Brain microvascular endothelial cell (primary cell): ENCODE data around the gene MARK3.
"Not testable (repeated sequence)": the region's sequence is repeated elsewhere in the genome, so short reads cannot be mapped to it uniquely, and the experiment has no call there.

Experiments used
- DNase-seq: peaks from one replicate; pipeline ENCODE4 v3.0.0-alpha.2; 2020
- H3K27ac ChIP-seq: fragments of 250-450 bp; sonication (Bioruptor Pico); 2 replicates; pipeline ENCODE4 v1.5.1; 2020; ENCODE audit warnings: mild to moderate bottlenecking, moderate library complexity
- H3K27me3 ChIP-seq: fragments of 250-450 bp; sonication (Bioruptor Pico); replicated peaks from 2 replicates; pipeline ENCODE4 v1.5.1; 2020; ENCODE audit warnings: mild to moderate bottlenecking
- H3K36me3 ChIP-seq: fragments of 250-450 bp; sonication (Bioruptor Pico); replicated peaks from 2 replicates; pipeline ENCODE4 v1.5.1; 2020; ENCODE audit warnings: mild to moderate bottlenecking
- H3K4me3 ChIP-seq: 2 replicates; pipeline ENCODE4 v1.5.1; 2011; ENCODE audit warnings: low read depth, mild to moderate bottlenecking, control low read depth, low read length, moderate library complexity
- CTCF ChIP-seq: IDR thresholded peaks from 2 replicates; pipeline ENCODE4 v1.5.1; 2011; ENCODE audit warnings: low read depth, mild to moderate bottlenecking, moderate library complexity, low read length, control low read depth, inconsistent platforms; ENCODE audit errors: missing control alignments
- in situ Hi-C: cut with HindIII; loops from 2 replicates; pipeline ENCODE4 v1.10.0; 2017; ENCODE audit warnings: low sequenced_read_pairs, low pct_ligation_motif_present

Gene MARK3

GRCh38 chr14:103521438-103521950, 136.3 kb downstream of the MARK3 start:
- TF ChIP-seq CTCF: no peak
- Histone ChIP-seq H3K27ac (no peak overlapping the region), H3K36me3 (no peaks in the 10 kb centered on the region), H3K4me3 (no peak overlapping the region), H3K27me3 (peaks cover 11% of the 10 kb centered on the region)
- in situ Hi-C loops: no loop called here
- no peak for DNase-seq

GRCh38 chr14:103521951-103522563, 136.8 kb downstream of the MARK3 start:
- Histone ChIP-seq H3K36me3 (no peaks in the 10 kb centered on the region), H3K4me3 (peak overlapping the region; percentile 27), H3K27me3 (peaks cover 11% of the 10 kb centered on the region), H3K27ac (no peak overlapping the region)
- TF ChIP-seq CTCF: no peak
- no peak for DNase-seq
- in situ Hi-C loops: no loop called here

DNA sequence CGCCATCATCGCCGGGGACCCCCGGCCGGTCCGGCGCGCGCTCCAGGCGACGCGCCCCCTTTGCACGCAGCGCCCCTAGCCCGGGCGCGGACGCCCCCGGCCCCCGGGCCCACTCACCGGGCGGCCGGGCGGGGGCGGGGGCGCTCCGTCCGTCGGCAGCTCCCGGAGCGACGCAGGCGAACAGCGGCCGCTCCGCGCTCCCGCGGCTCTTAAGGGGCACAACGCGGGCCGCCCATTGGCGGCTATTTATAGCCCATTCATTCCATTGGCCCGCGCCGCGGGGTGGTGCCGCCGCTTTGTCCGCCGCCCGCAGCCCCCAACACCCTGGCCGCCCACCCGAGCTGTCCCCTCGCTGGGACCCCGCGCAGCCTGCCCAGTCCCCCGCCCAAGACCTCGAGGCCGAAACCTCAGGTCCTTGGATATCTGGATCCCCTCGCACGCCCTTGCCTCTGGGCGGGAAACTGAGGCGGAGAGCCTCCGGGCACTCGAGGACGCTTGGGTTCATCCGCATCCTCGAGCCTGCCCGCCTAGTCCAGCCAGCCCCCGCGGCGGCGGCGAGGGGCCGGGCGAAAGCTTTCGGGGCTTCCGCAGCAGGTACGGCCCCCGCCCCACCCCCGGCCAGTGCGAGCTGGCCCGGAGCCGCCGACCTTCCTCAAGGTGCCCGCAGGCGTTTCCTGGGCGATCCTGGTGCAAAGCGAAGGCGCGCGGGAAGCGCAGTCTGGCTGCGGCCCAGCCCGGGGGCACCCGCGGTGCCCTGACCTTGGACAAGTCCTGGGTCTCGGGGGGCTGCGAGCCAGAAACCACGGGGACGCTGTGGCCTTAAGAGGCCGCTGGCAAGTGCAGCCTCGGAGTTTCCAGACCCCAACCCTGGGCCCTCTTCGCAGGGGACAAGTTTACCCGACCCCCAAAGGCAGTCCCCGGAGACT, 137.7 kb downstream of the MARK3 start, which contains the start of gene CKB:
TSS of gene CKB (minus strand) at position 182 of the 926 bp plus-strand sequence. CDS start 337 bp downstream, outside the sequence.
- in situ Hi-C loops: no loop called here
- Histone ChIP-seq H3K27me3 (peaks cover 11% of the 10 kb centered on the region), H3K27ac (no peak within 1 kb of the TSS), H3K4me3 (peak within 1 kb of the TSS; percentile 27), H3K36me3 (no peaks in the 10 kb centered on the region)
- DNase-seq: peak; percentile 22
- no peak for TF ChIP-seq CTCF

DNA sequence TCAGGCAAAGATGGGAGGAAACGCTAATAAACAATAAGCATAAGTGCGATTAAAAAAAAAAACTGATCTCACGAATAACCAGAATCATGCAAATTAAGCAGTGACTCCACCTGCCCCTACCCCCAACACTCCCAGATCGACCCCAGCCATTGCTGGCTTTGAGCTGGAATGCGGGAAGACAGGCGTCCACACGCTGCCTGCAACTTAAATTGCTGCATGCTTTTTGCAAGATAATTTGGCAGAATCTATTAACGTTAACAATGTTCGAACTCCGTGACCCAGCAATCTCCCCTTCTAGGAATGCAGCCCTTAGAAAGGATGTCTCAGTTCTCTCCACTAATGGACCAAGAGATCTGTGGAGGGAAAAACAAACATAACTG, 138.3 kb downstream of the MARK3 start:
- DNase-seq: no peak
- Histone ChIP-seq H3K27ac (no peak overlapping the region), H3K27me3 (peaks cover 11% of the 10 kb centered on the region), H3K4me3 (no peak overlapping the region), H3K36me3 (no peaks in the 10 kb centered on the region)
- in situ Hi-C loops: no loop called here
- TF ChIP-seq CTCF: no peak

DNA sequence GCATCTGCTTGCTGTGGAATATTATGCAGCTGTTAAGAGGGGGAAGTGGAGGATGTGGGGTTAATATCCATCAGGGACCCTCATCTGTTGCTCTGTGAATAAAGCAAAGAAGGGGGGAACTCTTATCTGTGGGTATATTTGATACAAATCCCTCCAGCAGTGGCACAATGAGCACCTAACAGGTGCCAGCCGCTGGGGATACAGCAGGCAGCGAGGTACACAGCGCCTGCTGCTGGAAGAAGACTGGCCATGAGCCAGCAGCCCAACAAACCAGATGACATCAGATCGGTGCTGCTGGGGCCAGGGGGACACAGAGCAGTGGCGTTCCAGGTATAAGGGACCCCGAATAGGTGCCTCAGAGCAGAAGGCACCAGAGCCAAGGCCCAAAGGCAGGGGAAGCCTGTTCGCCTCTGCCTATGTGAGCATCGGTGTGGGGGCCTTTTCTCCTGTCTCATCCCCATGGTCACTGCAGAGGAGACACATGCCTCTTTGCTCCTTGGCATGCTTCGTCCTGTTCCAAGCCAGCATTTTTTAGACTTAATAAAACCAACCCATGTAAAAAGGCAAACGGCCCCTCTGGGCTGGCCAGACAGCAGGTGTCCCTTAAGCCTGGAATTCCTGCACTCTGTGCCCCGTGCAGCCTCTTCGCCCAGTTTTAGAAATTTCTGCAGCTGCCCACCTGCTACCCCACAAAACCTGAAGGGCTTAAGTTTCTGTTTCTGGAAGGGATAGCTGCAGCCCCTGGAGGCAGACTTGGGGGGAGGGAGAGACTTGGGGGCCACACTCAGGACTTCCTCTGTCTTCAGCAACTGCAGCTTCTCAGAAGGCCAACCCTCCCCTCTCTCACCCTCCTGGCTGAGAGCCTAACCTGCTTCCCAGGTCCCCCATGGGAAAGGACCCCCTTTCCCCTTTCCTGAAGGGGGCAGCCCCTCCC, 139.1 kb downstream of the MARK3 start:
- peaks cover 11% of the 10 kb centered on the region for H3K27me3 ChIP-seq

DNA sequence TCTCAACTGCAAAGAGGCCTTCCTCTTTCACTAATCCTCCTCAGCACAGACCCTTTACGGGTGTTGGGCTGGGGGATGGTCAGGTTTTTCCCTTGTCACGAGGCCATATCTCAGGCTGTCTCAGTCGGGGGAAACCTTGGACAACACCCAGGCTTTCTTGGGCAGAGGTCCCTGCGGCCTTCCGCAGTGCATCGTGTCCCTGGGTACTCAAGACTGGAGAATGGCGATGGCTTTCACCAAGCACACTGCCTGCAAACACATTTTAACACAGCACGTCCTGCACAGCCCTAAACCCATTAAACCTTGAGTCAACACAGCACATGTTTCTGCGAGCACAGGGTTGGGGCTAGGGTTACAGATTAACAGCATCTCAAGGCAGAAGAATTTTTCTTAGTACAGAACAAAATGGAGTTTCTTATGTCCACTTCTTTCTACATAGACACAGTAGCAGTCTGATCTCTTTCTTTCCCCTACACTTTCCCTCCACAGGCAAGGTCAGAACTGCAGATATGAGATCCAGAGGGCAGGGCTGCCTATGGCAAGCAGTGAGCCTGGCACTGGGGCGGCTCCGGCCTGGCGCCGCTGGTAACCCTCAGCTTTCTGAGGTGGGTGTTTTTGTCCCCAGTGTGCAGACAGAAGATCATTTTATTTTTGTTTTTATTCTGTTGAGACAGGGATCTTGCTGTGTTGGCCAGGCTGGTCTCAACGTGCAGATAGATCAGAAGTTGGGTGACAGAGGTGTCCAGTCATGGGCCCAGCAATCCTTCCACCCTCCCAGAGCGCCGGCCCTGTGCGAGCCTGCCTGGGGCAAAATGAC, 140.4 kb downstream of the MARK3 start:
- H3K36me3 ChIP-seq, in situ Hi-C loops, DNase-seq, H3K27ac ChIP-seq, H3K4me3 ChIP-seq: not testable (repeated sequence)
- peaks cover 11% of the 10 kb centered on the region for H3K27me3 ChIP-seq

More for the DNA sequence above, 139.1 kb downstream of the MARK3 start:
- in situ Hi-C loops: no loop called here
- no peak overlapping the region for H3K4me3 ChIP-seq
- H3K36me3 ChIP-seq: no peaks in the 10 kb centered on the region
- no peak for TF ChIP-seq CTCF
- DNase-seq: no peak
- H3K27ac ChIP-seq: no peak overlapping the region
